ENCODE measurements around the gene DTNBP1.

DTNBP1 gene

DNA sequence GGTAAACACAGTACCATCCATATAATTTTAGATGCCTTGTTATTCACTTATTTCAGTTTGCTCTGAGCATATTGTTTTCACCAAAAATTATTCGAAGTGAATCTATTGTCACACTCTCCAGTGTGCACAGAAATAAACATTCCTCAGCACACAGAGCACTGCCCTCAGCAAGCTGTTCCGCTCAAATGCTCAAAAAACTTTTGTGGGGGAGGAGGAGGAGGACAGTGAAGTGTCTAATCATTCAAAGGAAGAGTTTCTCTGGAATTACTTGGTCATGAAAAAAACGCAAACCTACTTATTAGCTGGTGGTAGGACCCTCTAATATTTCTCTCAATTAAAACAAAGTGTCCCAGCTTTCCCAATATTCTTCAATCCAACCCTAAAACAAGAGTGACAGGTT is 88.3 kb downstream of the DTNBP1 start:
- H3K27ac Mint-ChIP-seq, result peak overlapping the region; percentile 68
- no peak overlapping the region for H3K4me3 Mint-ChIP-seq
- TF ChIP-seq, protein P1, sequence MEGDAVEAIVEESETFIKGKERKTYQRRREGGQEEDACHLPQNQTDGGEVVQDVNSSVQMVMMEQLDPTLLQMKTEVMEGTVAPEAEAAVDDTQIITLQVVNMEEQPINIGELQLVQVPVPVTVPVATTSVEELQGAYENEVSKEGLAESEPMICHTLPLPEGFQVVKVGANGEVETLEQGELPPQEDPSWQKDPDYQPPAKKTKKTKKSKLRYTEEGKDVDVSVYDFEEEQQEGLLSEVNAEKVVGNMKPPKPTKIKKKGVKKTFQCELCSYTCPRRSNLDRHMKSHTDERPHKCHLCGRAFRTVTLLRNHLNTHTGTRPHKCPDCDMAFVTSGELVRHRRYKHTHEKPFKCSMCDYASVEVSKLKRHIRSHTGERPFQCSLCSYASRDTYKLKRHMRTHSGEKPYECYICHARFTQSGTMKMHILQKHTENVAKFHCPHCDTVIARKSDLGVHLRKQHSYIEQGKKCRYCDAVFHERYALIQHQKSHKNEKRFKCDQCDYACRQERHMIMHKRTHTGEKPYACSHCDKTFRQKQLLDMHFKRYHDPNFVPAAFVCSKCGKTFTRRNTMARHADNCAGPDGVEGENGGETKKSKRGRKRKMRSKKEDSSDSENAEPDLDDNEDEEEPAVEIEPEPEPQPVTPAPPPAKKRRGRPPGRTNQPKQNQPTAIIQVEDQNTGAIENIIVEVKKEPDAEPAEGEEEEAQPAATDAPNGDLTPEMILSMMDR (IDR thresholded peaks at IDR 0.05), result no peak
- H3K9me3 Mint-ChIP-seq, result peaks cover 8% of the 10 kb centered on the region
- H3K36me3 Mint-ChIP-seq (ENCODE audit: low read depth), result peaks cover 28% of the 10 kb centered on the region
- peaks cover 48% of the 10 kb centered on the region for H3K4me1 Mint-ChIP-seq
- H3K27me3 Mint-ChIP-seq (ENCODE audit: low read depth, poor library complexity), result no peaks in the 10 kb centered on the region
- DNase-seq, result no peak

DNA sequence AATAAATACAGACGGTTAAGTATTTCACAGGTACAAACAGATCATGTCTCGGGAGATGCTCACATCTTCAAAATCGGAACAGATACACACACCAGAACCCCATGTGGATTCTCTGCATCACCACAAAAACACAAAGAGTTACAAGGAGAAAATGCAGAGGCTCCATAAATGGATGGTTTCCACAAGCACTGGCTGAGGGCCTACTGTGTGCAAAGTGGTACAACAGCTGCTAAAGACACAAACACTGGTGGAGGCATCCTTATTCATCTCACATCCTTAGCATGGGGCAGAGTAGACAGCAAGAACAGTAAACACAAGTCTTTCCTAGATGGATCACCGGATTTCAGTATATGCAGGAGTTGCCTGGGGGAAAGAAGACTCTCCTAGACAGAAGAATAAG is 88.8 kb downstream of the DTNBP1 start:
- H3K4me3 Mint-ChIP-seq, result no peak overlapping the region
- H3K4me1 Mint-ChIP-seq, result peaks cover 53% of the 10 kb centered on the region
- no peak for DNase-seq
- H3K27ac Mint-ChIP-seq, result peak overlapping the region; percentile 68
- TF ChIP-seq, protein P1 (IDR thresholded peaks at IDR 0.05), result no peak
- H3K36me3 Mint-ChIP-seq (ENCODE audit: low read depth), result peaks cover 25% of the 10 kb centered on the region
- H3K27me3 Mint-ChIP-seq (ENCODE audit: low read depth, poor library complexity), result no peaks in the 10 kb centered on the region
- peaks cover 8% of the 10 kb centered on the region for H3K9me3 Mint-ChIP-seq

DNA sequence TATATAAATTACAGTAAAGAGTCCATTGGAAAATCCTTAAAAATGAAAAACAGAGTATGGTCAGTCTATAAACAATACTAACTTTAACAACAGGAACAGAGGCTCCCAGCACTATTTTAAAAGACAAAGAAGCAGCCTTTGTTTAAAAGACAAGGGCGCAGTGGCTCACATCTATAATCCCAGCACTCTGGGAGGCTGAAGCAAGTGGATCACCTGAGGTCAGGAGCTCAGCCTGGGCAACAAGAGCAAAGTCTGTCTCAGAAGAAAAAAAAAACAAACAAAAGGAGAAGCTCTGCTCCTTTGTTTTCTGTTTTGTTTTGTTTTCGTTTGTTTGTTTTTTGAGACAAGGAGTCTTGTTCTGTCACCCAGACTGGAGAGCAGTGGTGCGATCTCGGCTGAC is 89.4 kb downstream of the DTNBP1 start:
- peaks cover 22% of the 10 kb centered on the region for H3K36me3 Mint-ChIP-seq (ENCODE audit: low read depth)
- no peak for DNase-seq
- H3K27ac Mint-ChIP-seq, result peak overlapping the region; percentile 68
- H3K4me1 Mint-ChIP-seq, result peaks cover 58% of the 10 kb centered on the region
- TF ChIP-seq, protein P1 (IDR thresholded peaks at IDR 0.05), result no peak
- H3K27me3 Mint-ChIP-seq (ENCODE audit: low read depth, poor library complexity), result no peaks in the 10 kb centered on the region
- peaks cover 8% of the 10 kb centered on the region for H3K9me3 Mint-ChIP-seq
- H3K4me3 Mint-ChIP-seq, result no peak overlapping the region

DNA sequence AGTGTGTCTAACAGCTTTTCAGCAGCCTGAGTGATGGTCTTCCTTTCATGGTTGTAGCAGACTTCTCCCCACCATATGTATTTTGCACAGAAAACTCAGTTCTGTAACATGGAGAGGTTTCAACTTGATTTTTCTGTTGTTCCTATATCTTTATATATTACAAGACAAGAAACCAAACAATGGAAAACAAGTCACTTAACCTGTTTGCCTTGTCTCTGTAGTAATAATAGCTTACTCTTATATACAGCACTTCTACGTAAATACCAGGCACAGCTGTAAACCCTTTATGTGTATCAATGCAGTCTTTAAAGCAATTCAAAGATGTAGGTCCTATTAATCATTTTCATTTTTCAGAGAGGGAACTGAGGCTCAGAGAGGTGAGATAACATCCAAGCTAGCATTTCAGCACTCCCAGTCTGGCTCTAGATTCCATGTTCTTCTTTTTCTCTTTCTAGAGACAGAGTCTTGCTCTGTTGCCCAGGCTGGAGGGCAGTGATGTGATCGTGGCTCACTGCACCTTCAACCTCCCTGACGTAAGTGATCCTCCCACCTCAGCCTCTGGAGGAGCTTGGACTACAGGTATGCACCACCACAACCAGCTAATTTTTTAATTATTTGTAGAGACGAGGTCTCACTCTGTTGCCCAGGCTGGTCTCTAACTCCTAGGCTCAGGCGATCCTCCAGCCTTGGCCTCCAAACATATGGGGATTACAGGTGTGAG is 90.4 kb downstream of the DTNBP1 start:
- Mint-ChIP-seq H3K4me1 (peaks cover 51% of the 10 kb centered on the region), H3K27ac (no peak overlapping the region), H3K9me3 (peaks cover 9% of the 10 kb centered on the region), H3K4me3 (no peak overlapping the region), H3K27me3 (ENCODE audit: low read depth, poor library complexity) (no peaks in the 10 kb centered on the region), H3K36me3 (ENCODE audit: low read depth) (peaks cover 20% of the 10 kb centered on the region)
- DNase-seq, result no peak
- TF ChIP-seq, protein P1 (IDR thresholded peaks at IDR 0.05), result no peak

DNA sequence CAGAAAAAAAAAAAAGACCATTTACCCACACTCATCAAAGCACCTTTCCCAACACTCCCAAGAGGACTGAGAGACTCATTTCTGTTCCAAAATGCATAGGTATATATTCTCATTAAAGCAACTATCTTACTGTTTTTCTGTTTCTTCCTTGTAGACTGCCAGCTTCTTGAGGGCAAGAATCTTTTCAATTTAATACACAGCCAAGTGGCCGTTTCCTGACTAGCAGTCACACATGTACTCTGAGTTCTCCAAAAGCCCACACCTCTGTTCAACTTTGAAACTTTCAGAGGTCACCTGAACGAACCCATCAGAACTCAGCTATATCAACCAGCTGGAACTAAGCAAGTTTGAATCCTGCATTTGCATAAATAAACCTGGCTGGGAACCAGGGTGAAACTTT is 92.7 kb downstream of the DTNBP1 start:
- H3K4me1 Mint-ChIP-seq, result peaks cover 40% of the 10 kb centered on the region
- peaks cover 23% of the 10 kb centered on the region for H3K36me3 Mint-ChIP-seq (ENCODE audit: low read depth)

More for the DNA sequence above, 92.7 kb downstream of the DTNBP1 start:
- peaks cover 17% of the 10 kb centered on the region for H3K9me3 Mint-ChIP-seq
- H3K27me3 Mint-ChIP-seq (ENCODE audit: low read depth, poor library complexity), result no peaks in the 10 kb centered on the region
- TF ChIP-seq, protein P1 (IDR thresholded peaks at IDR 0.05), result no peak
- H3K27ac Mint-ChIP-seq, result no peak overlapping the region
- no peak for DNase-seq
- no peak overlapping the region for H3K4me3 Mint-ChIP-seq

All from nephron progenitor cell (in vitro differentiated cells).